CD4-positive, CD25-positive, alpha-beta regulatory T cell (primary cell): Measurements from ENCODE around the gene TSSK2. TPM values are rescaled to one million over a fixed set of nuclear protein-coding genes. Genes with fewer than 3 reads are reported as not detected.

Experiments
- ATAC-seq, 2 donors: fragments of 150-1000 bp; cut with Tn5 transposase; one replicate each; pipeline ENCODE4 v1.10.0; 2021; ENCODE audit warnings: low read depth in 2 of 2, moderate number of reproducible peaks in 2 of 2, moderate library complexity in 1 of 2
- DNase-seq, 3 donors: peaks; one replicate each; pipeline versions ENCODE4 v3.0.0 to v3.0.0-alpha.2; 2012 to 2022; ENCODE audit warnings: mixed read lengths in 1 of 3
- H3K27ac ChIP-seq: one replicate; pipeline ENCODE4 v1.7.0; 2013; ENCODE audit warnings: mild to moderate bottlenecking, low read length; ENCODE audit not compliant: insufficient read depth, poor library complexity, severe bottlenecking
- H3K27me3 ChIP-seq: one replicate; pipeline ENCODE4 v1.7.0; 2013; ENCODE audit warnings: low read length; ENCODE audit not compliant: control insufficient read depth, insufficient read depth
- H3K36me3 ChIP-seq: one replicate; pipeline ENCODE4 v1.7.0; 2013; ENCODE audit warnings: mild to moderate bottlenecking, low read length, moderate library complexity; ENCODE audit not compliant: control insufficient read depth, insufficient read depth
- H3K4me1 ChIP-seq: 2 replicates; pipeline ENCODE4 v1.7.0; 2013; ENCODE audit warnings: mild to moderate bottlenecking, low read length; ENCODE audit not compliant: insufficient read depth, control insufficient read depth, poor library complexity, severe bottlenecking
- H3K4me3 ChIP-seq: one replicate; pipeline ENCODE4 v1.7.0; 2013; ENCODE audit warnings: low read depth, mild to moderate bottlenecking, low read length, moderate library complexity
- H3K9me3 ChIP-seq, 2 experiments: 1 replicate in 1 of 2; 2 replicates in 1 of 2; pipeline ENCODE4 v1.7.0; 2013; ENCODE audit warnings: low read length in 2 of 2, mild to moderate bottlenecking in 1 of 2, moderate library complexity in 1 of 2; ENCODE audit not compliant: control insufficient read depth in 2 of 2
- H3K27ac Mint-ChIP-seq, 3 donors: one replicate each; pipeline ENCODE4 v1.8.0; 2020 to 2022; ENCODE audit warnings: mild to moderate bottlenecking in 3 of 3, mixed read lengths in 3 of 3, moderate library complexity in 2 of 3
- H3K27me3 Mint-ChIP-seq: one replicate; pipeline ENCODE4 v1.8.0; 2022; ENCODE audit warnings: mild to moderate bottlenecking, mixed read lengths
- H3K36me3 Mint-ChIP-seq: one replicate; pipeline ENCODE4 v1.8.0; 2020; ENCODE audit warnings: mixed read lengths
- H3K4me1 Mint-ChIP-seq, 4 donors: one replicate each; pipeline ENCODE4 v1.8.0; 2020 to 2022; ENCODE audit warnings: mixed read lengths in 4 of 4, mild to moderate bottlenecking in 1 of 4
- H3K4me3 Mint-ChIP-seq, 4 donors: one replicate each; pipeline ENCODE4 v1.8.0; 2020 to 2022; ENCODE audit warnings: mild to moderate bottlenecking in 4 of 4, mixed read lengths in 4 of 4, moderate library complexity in 3 of 4
- H3K9me3 Mint-ChIP-seq, 7 donors: one replicate each; pipeline ENCODE4 v1.8.0; 2020 to 2022; ENCODE audit warnings: mixed read lengths in 7 of 7, mild to moderate bottlenecking in 3 of 7, moderate library complexity in 2 of 7
- polyA plus RNA-seq, 4 donors: library from polyadenylated mRNA; unstranded; fragments of 300-500 nt; fragmentation: Illumina TruSeq; gene quantifications; one replicate each; pipeline ENCODE4 v1.2.3, GENCODE V29; 2021
- total RNA-seq: library from RNA; stranded (reverse); gene quantifications from one replicate; pipeline ENCODE4 v1.2.3, GENCODE V29; 2022

The TSSK2 gene
- total and polyA plus RNA-seq, 5 donors from 2014 or later = not detected

DNA sequence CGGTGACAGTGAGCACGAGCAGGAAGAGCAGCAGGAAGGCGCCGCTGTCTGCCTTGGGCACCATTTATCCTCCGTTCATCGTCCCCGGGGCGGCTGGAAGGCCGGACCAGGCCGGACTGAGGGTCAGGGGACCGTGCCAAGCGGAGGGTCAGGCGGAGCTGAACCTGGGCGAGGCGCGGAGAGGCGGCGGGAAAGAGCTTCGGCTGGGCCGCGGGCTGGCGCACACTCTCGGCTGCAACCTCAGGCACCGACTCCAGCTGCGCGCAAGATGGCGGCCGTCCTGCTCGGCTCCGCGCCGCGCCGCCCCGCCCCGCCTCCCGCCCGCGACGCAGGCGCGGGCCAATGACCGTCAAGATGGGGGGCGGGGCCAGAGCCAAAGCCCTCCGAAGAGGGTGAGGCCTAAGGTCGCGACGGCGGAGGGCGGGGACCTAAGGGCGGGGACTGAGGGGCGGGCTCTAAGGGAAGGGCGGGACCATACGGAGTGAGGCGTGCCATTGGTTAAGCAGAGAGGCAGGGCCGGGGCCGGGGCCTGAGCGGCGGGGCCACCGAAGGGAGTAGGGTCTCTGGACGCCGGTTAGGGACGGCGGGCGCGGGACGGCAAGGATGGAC lies 8.9 kb upstream of the TSSK2 start, which contains the start of gene DGCR2:
Gene DGCR2, minus strand, starts transcription at position 270 of the 609 bp plus-strand sequence. Its CDS starts 206 bp downstream, at position 64.
- Histone ChIP-seq H3K27me3 (no peaks in the 10 kb centered on the region), H3K9me3 (no peaks in the 10 kb centered on the region), H3K27ac (peak within 1 kb of the TSS; percentile 75), H3K4me1 (peaks cover 52% of the 10 kb centered on the region), H3K4me3 (peak within 1 kb of the TSS; percentile 91), H3K36me3 (peaks cover 6% of the 10 kb centered on the region)
- peaks cover 6% of the 10 kb centered on the region for H3K36me3 Mint-ChIP-seq
- H3K4me1 Mint-ChIP-seq = peaks cover 4 to 54% (median 38%) of the 10 kb centered on the region in 4 donors
- H3K4me3 Mint-ChIP-seq = peak within 1 kb of the TSS; percentile 93 to 97 (median 94)
- peak within 1 kb of the TSS; percentile 86 to 95 (median 91) for H3K27ac Mint-ChIP-seq
- DNase-seq (peak; percentile 93 to 96 (median 95)), ATAC-seq (peak; percentile 95)
- H3K27me3 Mint-ChIP-seq = peaks cover 8% of the 10 kb centered on the region
- no peaks in the 10 kb centered on the region for H3K9me3 Mint-ChIP-seq

DNA sequence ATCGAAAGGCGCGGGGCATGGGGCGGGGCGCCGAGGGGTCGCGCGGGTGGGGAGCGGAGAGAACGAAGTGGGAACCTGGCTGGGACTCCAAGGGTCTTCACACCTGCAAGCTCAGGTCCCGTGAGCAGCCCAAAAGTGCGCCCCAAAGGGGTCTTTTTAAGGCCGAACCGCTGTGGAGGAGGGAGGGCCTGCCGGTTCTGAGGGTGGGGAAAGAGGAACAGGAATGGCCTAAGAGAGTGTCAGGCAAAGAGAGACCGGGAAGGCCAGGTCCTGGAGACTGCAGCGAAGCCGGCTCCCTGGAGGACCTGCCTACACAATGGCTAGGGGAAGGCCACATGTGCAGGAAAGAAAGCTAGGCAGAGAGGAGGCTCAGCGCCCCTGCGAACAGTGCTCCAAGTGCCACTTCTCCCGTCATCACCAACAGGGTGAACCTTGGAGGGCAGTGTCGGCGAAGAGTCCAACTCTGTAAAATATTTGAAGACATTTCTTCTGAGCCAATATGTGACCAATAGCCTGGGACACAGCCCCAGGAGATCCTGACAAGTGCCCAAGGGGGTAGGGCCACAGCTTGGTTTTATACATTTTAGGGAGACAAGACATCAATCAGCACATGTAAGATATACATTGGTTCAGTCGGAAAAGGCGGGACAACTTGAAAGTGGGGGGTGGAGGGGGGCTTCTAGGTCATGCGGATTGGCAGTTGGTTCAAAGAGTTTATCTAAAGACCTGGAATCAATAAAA lies 8.2 kb upstream of the TSSK2 start:
- peak overlapping the region; percentile 47 for H3K27ac ChIP-seq
- peaks cover 45% of the 10 kb centered on the region for H3K4me1 ChIP-seq
- Mint-ChIP-seq H3K36me3 (peaks cover 6% of the 10 kb centered on the region), H3K27me3 (peaks cover 8% of the 10 kb centered on the region), H3K4me3 (peak overlapping the region; percentile 86 to 97 (median 92)), H3K9me3 (no peaks in the 10 kb centered on the region), H3K4me1 (peaks cover 4 to 48% (median 32%) of the 10 kb centered on the region in 4 donors), H3K27ac (peak overlapping the region; percentile 66 to 91 (median 85))
- ATAC-seq (no peak), DNase-seq (no peak)
- peak overlapping the region; percentile 43 for H3K4me3 ChIP-seq
- no peaks in the 10 kb centered on the region for H3K9me3 ChIP-seq
- peaks cover 3% of the 10 kb centered on the region for H3K36me3 ChIP-seq
- no peaks in the 10 kb centered on the region for H3K27me3 ChIP-seq

GRCh38 chr22:19123936-19124335 lies 7.2 kb upstream of the TSSK2 start:
- peaks cover 4 to 38% (median 25%) of the 10 kb centered on the region in 4 donors for H3K4me1 Mint-ChIP-seq
- peaks cover 8% of the 10 kb centered on the region for H3K27me3 Mint-ChIP-seq
- Histone ChIP-seq H3K4me1 (peaks cover 35% of the 10 kb centered on the region), H3K36me3 (peaks cover 3% of the 10 kb centered on the region), H3K27ac (no peak overlapping the region), H3K27me3 (no peaks in the 10 kb centered on the region), H3K4me3 (no peak overlapping the region), H3K9me3 (no peaks in the 10 kb centered on the region)
- no peak overlapping the region for H3K4me3 Mint-ChIP-seq
- H3K36me3 Mint-ChIP-seq = peaks cover 3% of the 10 kb centered on the region
- no peaks in the 10 kb centered on the region for H3K9me3 Mint-ChIP-seq
- DNase-seq = no peak
- no peak overlapping the region for H3K27ac Mint-ChIP-seq
- ATAC-seq = no peak

DNA sequence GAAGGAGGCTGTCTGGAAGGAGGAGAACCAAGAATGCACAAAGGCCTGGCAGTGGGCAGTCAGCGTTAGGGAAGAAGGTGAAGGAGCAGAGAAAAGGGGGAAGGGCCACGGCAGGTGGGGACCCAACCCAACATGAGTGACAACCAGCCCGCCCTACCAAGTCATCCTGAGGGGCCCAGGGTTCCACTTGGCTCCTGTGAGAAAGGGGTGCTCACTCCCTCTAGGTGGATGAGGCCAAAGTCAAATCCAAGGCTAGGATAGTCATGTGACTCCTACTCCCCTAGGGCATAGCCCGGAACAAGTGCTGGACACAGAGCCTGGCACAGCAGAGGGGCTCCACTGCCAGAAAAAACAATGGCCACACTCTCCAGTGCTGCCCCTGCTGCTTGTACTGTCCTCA lies 6.7 kb upstream of the TSSK2 start:
- Mint-ChIP-seq H3K36me3 (peaks cover 3% of the 10 kb centered on the region), H3K9me3 (no peaks in the 10 kb centered on the region), H3K27ac (no peak overlapping the region), H3K4me3 (no peak overlapping the region), H3K4me1 (peaks cover 4 to 36% (median 22%) of the 10 kb centered on the region in 4 donors), H3K27me3 (peaks cover 8% of the 10 kb centered on the region)
- Histone ChIP-seq H3K27me3 (no peaks in the 10 kb centered on the region), H3K36me3 (peaks cover 3% of the 10 kb centered on the region), H3K27ac (no peak overlapping the region), H3K9me3 (no peaks in the 10 kb centered on the region), H3K4me3 (no peak overlapping the region), H3K4me1 (peaks cover 30% of the 10 kb centered on the region)
- DNase-seq (no peak), ATAC-seq (no peak)

DNA sequence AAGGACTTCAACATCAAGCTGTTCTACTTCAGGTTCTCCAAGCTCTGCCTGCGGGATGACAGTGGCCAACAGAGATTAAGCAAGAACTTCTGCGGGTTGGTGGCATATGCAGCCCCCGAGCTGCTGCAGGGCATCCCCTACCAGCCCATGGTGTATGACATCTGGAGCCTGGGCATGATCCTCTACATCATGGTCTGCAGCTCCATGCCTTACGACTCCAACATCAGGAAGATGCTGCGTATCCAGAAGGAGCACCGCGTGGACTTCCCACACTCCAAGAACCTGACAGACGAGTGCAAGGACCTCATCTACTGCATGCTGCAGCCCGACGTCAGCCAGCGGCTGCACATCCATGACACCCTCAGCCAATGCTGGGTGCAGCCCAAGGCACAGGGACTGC lies 6.1 kb upstream of the TSSK2 start:
- no peak for DNase-seq
- H3K27me3 ChIP-seq = no peaks in the 10 kb centered on the region
- no peaks in the 10 kb centered on the region for H3K9me3 Mint-ChIP-seq
- H3K4me3 ChIP-seq = no peak overlapping the region
- peaks cover 24% of the 10 kb centered on the region for H3K4me1 ChIP-seq
- H3K27ac ChIP-seq = no peak overlapping the region
- peak overlapping the region in 1 of 4 donors; percentile 14 for H3K4me3 Mint-ChIP-seq
- no peak for ATAC-seq
- peaks cover 2% of the 10 kb centered on the region for H3K36me3 ChIP-seq
- peaks cover 3% of the 10 kb centered on the region for H3K36me3 Mint-ChIP-seq
- peaks cover 4 to 29% (median 17%) of the 10 kb centered on the region in 4 donors for H3K4me1 Mint-ChIP-seq
- peaks cover 8% of the 10 kb centered on the region for H3K27me3 Mint-ChIP-seq
- no peaks in the 10 kb centered on the region for H3K9me3 ChIP-seq
- H3K27ac Mint-ChIP-seq = no peak overlapping the region

DNA sequence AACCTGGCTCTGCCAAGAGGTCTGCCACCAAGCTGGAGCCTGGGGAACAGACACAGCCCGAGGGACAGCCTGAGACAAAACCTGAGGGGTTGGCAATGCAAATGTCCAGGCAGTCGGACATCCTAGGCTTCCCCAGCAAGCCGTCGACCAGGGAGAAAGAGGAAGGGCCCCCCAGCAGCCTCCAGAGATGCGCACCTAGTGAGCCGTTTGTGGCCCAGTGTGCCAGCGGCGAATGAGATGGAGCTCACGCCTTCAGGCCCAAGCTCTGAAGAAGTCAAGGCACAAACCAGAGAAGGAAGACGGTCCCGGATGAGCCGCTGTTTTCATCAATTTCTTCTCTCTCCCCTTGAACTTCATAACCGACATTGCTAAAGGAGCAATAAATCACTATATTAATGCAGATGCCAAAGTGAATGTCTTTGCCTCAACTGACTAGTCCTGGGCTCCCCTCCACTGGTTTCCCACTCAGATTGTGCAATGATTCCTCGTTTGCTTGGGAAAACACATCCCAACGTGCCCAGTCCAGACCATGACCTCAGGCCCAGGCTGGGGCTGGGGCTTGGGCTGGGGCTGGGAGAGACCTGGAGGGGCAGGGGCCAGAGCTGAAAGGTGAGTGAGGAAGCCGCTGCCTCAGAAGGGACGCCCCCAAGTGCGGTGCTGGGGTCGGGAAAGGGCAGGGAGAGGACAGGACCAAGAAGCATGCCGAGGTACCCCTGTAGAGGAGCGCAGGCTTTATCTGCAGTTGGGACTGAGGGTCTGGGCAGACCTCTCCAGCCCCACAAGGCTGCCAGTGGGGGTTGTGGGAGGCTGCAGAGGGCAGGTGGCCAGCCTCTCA lies 5.4 kb upstream of the TSSK2 start:
- H3K27me3 Mint-ChIP-seq = peaks cover 8% of the 10 kb centered on the region
- no peaks in the 10 kb centered on the region for H3K9me3 Mint-ChIP-seq
- H3K4me1 Mint-ChIP-seq = peaks cover under 1 to 23% (median 10%) of the 10 kb centered on the region in 4 donors
- no peak overlapping the region for H3K4me3 Mint-ChIP-seq
- H3K27ac Mint-ChIP-seq = no peak overlapping the region
- H3K36me3 Mint-ChIP-seq = peaks cover 3% of the 10 kb centered on the region
- no peaks in the 10 kb centered on the region for H3K9me3 ChIP-seq
- H3K36me3 ChIP-seq = no peaks in the 10 kb centered on the region
- H3K27ac ChIP-seq = no peak overlapping the region
- H3K27me3 ChIP-seq = no peaks in the 10 kb centered on the region
- H3K4me3 ChIP-seq = no peak overlapping the region
- ATAC-seq (no peak), DNase-seq (no peak)
- peaks cover 17% of the 10 kb centered on the region for H3K4me1 ChIP-seq
